HCT116 (cell line): ENCODE data around the gene ISCU. TPM values are rescaled to one million over a fixed set of nuclear protein-coding genes. Genes with fewer than 3 reads are reported as not detected.

Source experiments
- ATAC-seq: fragments of 200-7000 bp; cut with Tn5 transposase; 2 replicates; pipeline ENCODE4 v1.9.1; 2020; ENCODE audit warnings: mild to moderate bottlenecking, moderate library complexity
- BruUV-seq: library from RNA; stranded (reverse); fragments of 400-500 nt; replicated peaks from 2 replicates; lab custom pipeline; 2021; lab: Mats Ljungman, UMichigan
- CTCF ChIA-PET: fragments of 300-600 bp; sonication (Branson Sonifier 250); formaldehyde crosslinking; loops from one replicate; lab custom pipeline; 2021; ENCODE audit warnings: antibody characterized with exemption; lab: Charles Lee
- POLR2A ChIA-PET: fragments of 300-600, 350-600 bp; sonication (Branson Sonifier 250); formaldehyde crosslinking; loops from one replicate; lab custom pipeline; 2021; ENCODE audit warnings: antibody characterized with exemption; lab: Charles Lee
- RAD21 ChIA-PET, 2 experiments: fragments of 300-600 bp; sonication (Branson Sonifier 250); formaldehyde crosslinking; loops; one replicate each; lab custom pipeline; 2023; ENCODE audit warnings: low total read pairs in 2 of 2; ENCODE audit not compliant: uncharacterized antibody in 2 of 2, unreplicated experiment in 2 of 2, low non-redundant PET in 1 of 2; lab: Charles Lee
- DNase-seq: peaks from one replicate; pipeline ENCODE4 v3.0.0-alpha.2; 2010; ENCODE audit warnings: low read depth, low spot score
- H2AFZ ChIP-seq: fragments of 200-600 bp; shearing (Covaris generic), sonication (generic); 2 replicates; pipeline ENCODE4 v1.6.1; 2017; ENCODE audit warnings: low read depth, mixed run types, mixed read lengths, antibody characterized with exemption, low read length; ENCODE audit not compliant: poor library complexity, severe bottlenecking
- H3K27ac ChIP-seq: 2 replicates; pipeline ENCODE4 v1.5.1; 2012; ENCODE audit warnings: low read depth, low read length
- H3K27me3 ChIP-seq: fragments of 200-600 bp; sonication (generic); 2 replicates; pipeline ENCODE4 v1.6.1; 2016; ENCODE audit warnings: mixed run types, low read length, mixed read lengths; ENCODE audit not compliant: insufficient read depth
- H3K36me3 ChIP-seq, 2 experiments: fragments of 200-500 bp in 1 of 2; fragments of 200-600 bp in 1 of 2; sonication (Bioruptor generic) in 1 of 2; sonication (generic) in 1 of 2; 2 replicates each; pipeline versions ENCODE4 v1.5.1 to v1.6.1; 2014 to 2016; ENCODE audit warnings: low read length in 2 of 2, inconsistent platforms in 1 of 2, mixed read lengths in 1 of 2, mixed run types in 1 of 2; ENCODE audit not compliant: insufficient read depth in 2 of 2, control insufficient read depth in 1 of 2
- H3K4me1 ChIP-seq, 2 experiments: fragments of 200-600 bp in 1 of 2; sonication (generic) in 1 of 2; 2 replicates each; pipeline versions ENCODE4 v1.5.1 to v1.6.1; 2012 to 2017; ENCODE audit warnings: low read length in 2 of 2, inconsistent platforms in 1 of 2, mild to moderate bottlenecking in 1 of 2, mixed read lengths in 1 of 2, mixed run types in 1 of 2, moderate library complexity in 1 of 2; ENCODE audit not compliant: insufficient read depth in 2 of 2, control insufficient read depth in 1 of 2
- H3K4me2 ChIP-seq: fragments of 200-600 bp; sonication (generic); 2 replicates; pipeline ENCODE4 v1.6.1; 2017; ENCODE audit warnings: mixed run types, low read length, mixed read lengths
- H3K4me3 ChIP-seq, 2 experiments: fragments of 200-600 bp in 1 of 2; sonication (generic) in 1 of 2; replicated peaks in 1 of 2; 2 replicates each; pipeline ENCODE4 v1.5.1; 2011 to 2016; ENCODE audit warnings: low read length in 2 of 2, control low read depth in 1 of 2, low read depth in 1 of 2, mild to moderate bottlenecking in 1 of 2, mixed read lengths in 1 of 2, mixed run types in 1 of 2
- H3K79me2 ChIP-seq: fragments of 200-600 bp; sonication (generic); 2 replicates; pipeline ENCODE4 v1.6.1; 2017; ENCODE audit warnings: mild to moderate bottlenecking, mixed run types, low read length, moderate library complexity, mixed read lengths; ENCODE audit not compliant: insufficient read depth
- H3K9ac ChIP-seq: fragments of 200-600 bp; sonication (generic); 2 replicates; pipeline ENCODE4 v1.6.1; 2016; ENCODE audit warnings: low read length, mixed read lengths
- H3K9me2 ChIP-seq: fragments of 200-600 bp; sonication (generic), shearing (Covaris generic); 2 replicates; pipeline ENCODE4 v1.6.1; 2017; ENCODE audit warnings: mixed run types, mild to moderate bottlenecking, moderate library complexity; ENCODE audit not compliant: insufficient read depth
- H3K9me3 ChIP-seq, 2 experiments: fragments of 200-500 bp in 1 of 2; fragments of 200-600 bp in 1 of 2; sonication (Bioruptor generic) in 1 of 2; sonication (generic) in 1 of 2; 2 replicates each; pipeline ENCODE4 v1.6.1; 2014 to 2017; ENCODE audit warnings: low read length in 2 of 2, mixed read lengths in 2 of 2, inconsistent platforms in 1 of 2, low read depth in 1 of 2, mild to moderate bottlenecking in 1 of 2, mixed run types in 1 of 2, moderate library complexity in 1 of 2; ENCODE audit not compliant: control insufficient read depth in 1 of 2, insufficient read depth in 1 of 2
- H4K20me1 ChIP-seq: fragments of 200-600 bp; sonication (generic), shearing (Covaris generic); 2 replicates; pipeline ENCODE4 v1.6.1; 2017; ENCODE audit warnings: mixed run types, mild to moderate bottlenecking, moderate library complexity; ENCODE audit not compliant: insufficient read depth
- CBX3 ChIP-seq: IDR thresholded peaks from 2 replicates; pipeline ENCODE4 v1.6.1; 2012; ENCODE audit warnings: low read depth
- CEBPB ChIP-seq: IDR thresholded peaks from 2 replicates; pipeline ENCODE4 v1.6.1; 2012; ENCODE audit warnings: low read depth
- EGR1 ChIP-seq: IDR thresholded peaks from 2 replicates; pipeline ENCODE4 v1.6.1; 2012; ENCODE audit warnings: low read depth
- EZH2phosphoT487 ChIP-seq: fragments of 200-600 bp; IDR thresholded peaks from 2 replicates; pipeline ENCODE4 v1.6.1; 2018; ENCODE audit warnings: antibody characterized with exemption, borderline replicate concordance
- FOSL1 ChIP-seq: IDR thresholded peaks from 2 replicates; pipeline ENCODE4 v1.6.1; 2012; ENCODE audit warnings: low read depth
- JUND ChIP-seq: IDR thresholded peaks from 2 replicates; pipeline ENCODE4 v1.6.1; 2012
- POLR2A ChIP-seq: IDR thresholded peaks from 2 replicates; pipeline ENCODE4 v1.7.0; 2011; ENCODE audit warnings: borderline replicate concordance; ENCODE audit not compliant: insufficient read depth, insufficient read length; ENCODE audit errors: extremely low read depth
- POLR2AphosphoS5 ChIP-seq: IDR thresholded peaks from 2 replicates; pipeline ENCODE4 v1.6.1; 2011; ENCODE audit warnings: mild to moderate bottlenecking, low read depth, low read length, moderate library complexity
- RAD21 ChIP-seq: IDR thresholded peaks from 2 replicates; pipeline ENCODE4 v1.6.1; 2012; ENCODE audit warnings: low read depth, mild to moderate bottlenecking
- SP1 ChIP-seq: IDR thresholded peaks from 2 replicates; pipeline ENCODE4 v1.6.1; 2012; ENCODE audit warnings: low read depth
- YY1 ChIP-seq: IDR thresholded peaks from 2 replicates; pipeline ENCODE4 v1.6.1; 2011; ENCODE audit warnings: low read length, low read depth, moderate library complexity, mild to moderate bottlenecking; ENCODE audit not compliant: insufficient replicate concordance; ENCODE audit errors: extremely low read depth
- ZFX ChIP-seq: fragments of 450-650 bp; IDR thresholded peaks from 2 replicates; pipeline ENCODE4 v1.6.1; 2017
- ZNF274 ChIP-seq: fragments of 200-500 bp; sonication (Bioruptor generic); IDR thresholded peaks from 2 replicates; pipeline ENCODE4 v1.6.1; 2014; ENCODE audit warnings: mild to moderate bottlenecking, low read depth, low read length, inconsistent platforms
- intact Hi-C: fragments of 100-400 bp; cut with micrococcal nuclease; formaldehyde crosslinking; loops from 2 replicates; pipeline ENCODE4 v1.10.0; 2022
- total RNA-seq: library from RNA; stranded (reverse); gene quantifications from one replicate; pipeline ENCODE4 v1.2.1, GENCODE V29; 2021; ENCODE audit not compliant: unreplicated experiment
- TF ChIP-seq, protein P1 (sequence below), 3 experiments: fragments of 200-600 bp in 1 of 3; sonication (generic) in 1 of 3; IDR thresholded peaks in 2 of 3; conservative IDR thresholded peaks in 1 of 3; 2 replicates each; pipeline ENCODE4 v1.5.1; 2012 to 2017; ENCODE audit warnings: low read depth in 2 of 3, low read length in 2 of 3, antibody characterized with exemption in 1 of 3, borderline replicate concordance in 1 of 3, control low read depth in 1 of 3, mild to moderate bottlenecking in 1 of 3, mixed read lengths in 1 of 3, mixed run types in 1 of 3, moderate library complexity in 1 of 3; ENCODE audit not compliant: insufficient read depth in 1 of 3
- TF ChIP-seq, protein P2 (sequence below): IDR thresholded peaks from 2 replicates; pipeline ENCODE4 v1.6.1; 2012
- TF ChIP-seq, protein P3 (sequence below): IDR thresholded peaks from 2 replicates; pipeline ENCODE4 v1.6.1; 2012
- TF ChIP-seq, protein P4 (sequence below): IDR thresholded peaks from 2 replicates; pipeline ENCODE4 v1.6.1; 2012; ENCODE audit warnings: low read depth

Gene ISCU
- total RNA-seq, 1 experiment from 2014 or later = 89.6 TPM

DNA sequence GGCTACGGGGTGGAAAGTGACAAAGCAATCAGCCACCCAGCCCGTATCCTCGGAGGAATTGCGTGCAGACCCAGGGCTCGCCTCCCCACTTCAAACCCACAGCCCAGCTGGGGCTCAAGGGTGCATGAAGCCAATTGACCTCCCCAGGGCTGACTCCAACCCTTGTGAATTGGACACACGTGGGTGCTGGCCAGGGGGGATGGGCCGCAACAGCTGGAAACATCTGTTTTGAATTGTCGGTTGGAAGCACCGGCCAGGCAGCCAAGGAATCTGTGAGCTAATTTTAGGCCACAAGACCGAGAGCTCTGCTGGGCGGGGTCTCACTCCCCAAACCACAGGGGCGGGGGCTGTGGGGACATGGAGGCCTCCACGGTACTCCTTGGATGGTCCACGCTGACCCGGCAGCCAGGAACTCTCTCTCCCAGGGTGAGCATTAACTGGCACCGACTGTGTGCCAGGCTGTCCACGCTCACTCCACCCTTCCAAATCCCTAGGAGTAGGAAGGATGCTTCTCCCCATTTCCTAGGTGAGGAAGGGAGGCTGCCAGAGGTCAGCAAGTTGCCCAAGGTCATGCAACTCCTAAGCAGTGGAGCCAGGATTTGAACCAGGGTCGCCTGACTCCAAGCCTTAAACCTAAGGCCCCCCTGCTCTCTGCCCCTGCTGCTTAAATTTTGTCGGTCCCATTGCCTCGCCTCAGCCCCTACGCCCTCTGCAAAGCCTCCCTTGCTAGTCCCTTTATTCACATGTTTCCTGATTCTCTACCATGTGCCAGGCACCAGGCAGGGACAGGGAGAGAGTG lies 47.3 kb downstream of the ISCU start:
- Histone ChIP-seq H2AFZ (no peak overlapping the region), H3K79me2 (no peaks in the 10 kb centered on the region), H3K36me3 (no peaks in the 10 kb centered on the region), H4K20me1 (no peaks in the 10 kb centered on the region), H3K9me3 (no peaks in the 10 kb centered on the region), H3K9ac (no peak overlapping the region), H3K4me2 (no peak overlapping the region), H3K4me1 (peaks cover 22% of the 10 kb centered on the region in 2 experiments), H3K27ac (no peak overlapping the region), H3K4me3 (no peak overlapping the region), H3K27me3 (no peaks in the 10 kb centered on the region), H3K9me2 (no peaks in the 10 kb centered on the region)
- TF ChIP-seq CBX3 (no peak), EZH2phosphoT487 (no peak), FOSL1 (no peak), JUND (no peak), ZNF274 (no peak), ZFX (no peak), EGR1 (no peak), RAD21 (no peak), POLR2A (no peak), CEBPB (no peak), YY1 (no peak), SP1 (no peak), POLR2AphosphoS5 (no peak)
- TF ChIP-seq, protein P1, sequence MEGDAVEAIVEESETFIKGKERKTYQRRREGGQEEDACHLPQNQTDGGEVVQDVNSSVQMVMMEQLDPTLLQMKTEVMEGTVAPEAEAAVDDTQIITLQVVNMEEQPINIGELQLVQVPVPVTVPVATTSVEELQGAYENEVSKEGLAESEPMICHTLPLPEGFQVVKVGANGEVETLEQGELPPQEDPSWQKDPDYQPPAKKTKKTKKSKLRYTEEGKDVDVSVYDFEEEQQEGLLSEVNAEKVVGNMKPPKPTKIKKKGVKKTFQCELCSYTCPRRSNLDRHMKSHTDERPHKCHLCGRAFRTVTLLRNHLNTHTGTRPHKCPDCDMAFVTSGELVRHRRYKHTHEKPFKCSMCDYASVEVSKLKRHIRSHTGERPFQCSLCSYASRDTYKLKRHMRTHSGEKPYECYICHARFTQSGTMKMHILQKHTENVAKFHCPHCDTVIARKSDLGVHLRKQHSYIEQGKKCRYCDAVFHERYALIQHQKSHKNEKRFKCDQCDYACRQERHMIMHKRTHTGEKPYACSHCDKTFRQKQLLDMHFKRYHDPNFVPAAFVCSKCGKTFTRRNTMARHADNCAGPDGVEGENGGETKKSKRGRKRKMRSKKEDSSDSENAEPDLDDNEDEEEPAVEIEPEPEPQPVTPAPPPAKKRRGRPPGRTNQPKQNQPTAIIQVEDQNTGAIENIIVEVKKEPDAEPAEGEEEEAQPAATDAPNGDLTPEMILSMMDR (IDR thresholded peaks at IDR 0.05 in 2 of 3, conservative IDR thresholded peaks at IDR 0.05 in 1 of 3; ENCODE audit: borderline replicate concordance in 1 of 3, insufficient read depth in 1 of 3, low read depth in 2 of 3, low read length in 2 of 3) = no peak
- TF ChIP-seq, protein P2, sequence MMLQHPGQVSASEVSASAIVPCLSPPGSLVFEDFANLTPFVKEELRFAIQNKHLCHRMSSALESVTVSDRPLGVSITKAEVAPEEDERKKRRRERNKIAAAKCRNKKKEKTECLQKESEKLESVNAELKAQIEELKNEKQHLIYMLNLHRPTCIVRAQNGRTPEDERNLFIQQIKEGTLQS = no peak
- TF ChIP-seq, protein P3, sequence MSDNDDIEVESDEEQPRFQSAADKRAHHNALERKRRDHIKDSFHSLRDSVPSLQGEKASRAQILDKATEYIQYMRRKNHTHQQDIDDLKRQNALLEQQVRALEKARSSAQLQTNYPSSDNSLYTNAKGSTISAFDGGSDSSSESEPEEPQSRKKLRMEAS = no peak
- TF ChIP-seq, protein P4, sequence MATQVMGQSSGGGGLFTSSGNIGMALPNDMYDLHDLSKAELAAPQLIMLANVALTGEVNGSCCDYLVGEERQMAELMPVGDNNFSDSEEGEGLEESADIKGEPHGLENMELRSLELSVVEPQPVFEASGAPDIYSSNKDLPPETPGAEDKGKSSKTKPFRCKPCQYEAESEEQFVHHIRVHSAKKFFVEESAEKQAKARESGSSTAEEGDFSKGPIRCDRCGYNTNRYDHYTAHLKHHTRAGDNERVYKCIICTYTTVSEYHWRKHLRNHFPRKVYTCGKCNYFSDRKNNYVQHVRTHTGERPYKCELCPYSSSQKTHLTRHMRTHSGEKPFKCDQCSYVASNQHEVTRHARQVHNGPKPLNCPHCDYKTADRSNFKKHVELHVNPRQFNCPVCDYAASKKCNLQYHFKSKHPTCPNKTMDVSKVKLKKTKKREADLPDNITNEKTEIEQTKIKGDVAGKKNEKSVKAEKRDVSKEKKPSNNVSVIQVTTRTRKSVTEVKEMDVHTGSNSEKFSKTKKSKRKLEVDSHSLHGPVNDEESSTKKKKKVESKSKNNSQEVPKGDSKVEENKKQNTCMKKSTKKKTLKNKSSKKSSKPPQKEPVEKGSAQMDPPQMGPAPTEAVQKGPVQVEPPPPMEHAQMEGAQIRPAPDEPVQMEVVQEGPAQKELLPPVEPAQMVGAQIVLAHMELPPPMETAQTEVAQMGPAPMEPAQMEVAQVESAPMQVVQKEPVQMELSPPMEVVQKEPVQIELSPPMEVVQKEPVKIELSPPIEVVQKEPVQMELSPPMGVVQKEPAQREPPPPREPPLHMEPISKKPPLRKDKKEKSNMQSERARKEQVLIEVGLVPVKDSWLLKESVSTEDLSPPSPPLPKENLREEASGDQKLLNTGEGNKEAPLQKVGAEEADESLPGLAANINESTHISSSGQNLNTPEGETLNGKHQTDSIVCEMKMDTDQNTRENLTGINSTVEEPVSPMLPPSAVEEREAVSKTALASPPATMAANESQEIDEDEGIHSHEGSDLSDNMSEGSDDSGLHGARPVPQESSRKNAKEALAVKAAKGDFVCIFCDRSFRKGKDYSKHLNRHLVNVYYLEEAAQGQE = no peak
- CTCF ChIA-PET = no interaction called here
- BruUV-seq = no TSS peak
- ATAC-seq (no peak), DNase-seq (no peak)
- RAD21 ChIA-PET = no interaction called here
- POLR2A ChIA-PET = no interaction called here
- intact Hi-C loops = loop anchor here (10.0 kb wide), 2 partner anchors 275 to 695 kb away; partner anchors contain the start of gene CMKLR1
